DOHH2 (cell line): Measurements from ENCODE around the gene SLC22A12.

Experiments used
- CTCF ChIP-seq: fragments of 200-600 bp; sonication (generic); IDR thresholded peaks from one replicate; pipeline ENCODE4 v1.5.1; 2014; ENCODE audit warnings: antibody characterized with exemption, mild to moderate bottlenecking, low read depth, low read length; ENCODE audit not compliant: poor library complexity, severe bottlenecking
- EZH2phosphoT487 ChIP-seq: fragments of 200-600 bp; sonication (generic); IDR thresholded peaks from 2 replicates; pipeline ENCODE4 v1.6.1; 2017; ENCODE audit warnings: borderline replicate concordance, mild to moderate bottlenecking, antibody characterized with exemption, low read length, moderate library complexity, mixed read lengths

DNA sequence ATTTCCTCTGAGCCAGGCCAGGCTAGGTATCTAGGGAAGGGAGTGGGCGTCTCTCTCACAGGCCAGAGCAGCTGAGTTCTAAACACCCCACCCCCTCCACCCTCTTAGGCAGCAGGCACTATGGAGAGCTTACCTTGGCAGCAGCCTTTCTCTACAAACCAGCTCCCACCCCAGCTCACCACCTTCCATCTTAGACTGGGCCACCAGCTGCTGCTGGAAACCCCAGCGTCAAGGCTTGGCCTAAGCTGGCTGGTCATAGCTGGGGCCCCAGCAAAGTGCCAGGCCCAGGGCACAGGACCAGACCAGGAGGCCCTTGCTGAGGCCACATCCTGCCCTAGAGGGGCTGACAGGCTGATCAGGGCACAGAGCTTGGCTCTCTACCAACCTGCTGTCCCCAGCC, 20.2 kb downstream of the SLC22A12 start:
- TF ChIP-seq CTCF (no peak), EZH2phosphoT487 (no peak)
